Upper lobe of right lung (tissue), 1 donor: ENCODE data around the gene ATP1A1. TPM values are rescaled to one million over a fixed set of nuclear protein-coding genes. Genes with fewer than 3 reads are reported as not detected.
A peak's percentile ranks its signal among the peaks of the same experiment; 100 is the strongest.

Experiments used
- ATAC-seq: fragments of 200-7000 bp; cut with Tn5 transposase; one replicate; pipeline ENCODE4 v1.9.1; 2020; ENCODE audit warnings: mild to moderate bottlenecking, moderate library complexity
- DNase-seq: peaks from one replicate; pipeline ENCODE4 v3.0.0-alpha.2; 2020
- H3K27ac ChIP-seq: fragments of 200-600 bp; one replicate; pipeline ENCODE4 v1.8.0; 2022
- H3K27me3 ChIP-seq: fragments of 200-600 bp; one replicate; pipeline ENCODE4 v1.8.0; 2022; ENCODE audit warnings: mild to moderate bottlenecking
- H3K36me3 ChIP-seq: fragments of 200-600 bp; one replicate; pipeline ENCODE4 v1.8.0; 2022
- H3K4me1 ChIP-seq: fragments of 200-600 bp; one replicate; pipeline ENCODE4 v1.8.0; 2022
- H3K4me3 ChIP-seq: fragments of 200-600 bp; one replicate; pipeline ENCODE4 v1.8.0; 2022; ENCODE audit warnings: mild to moderate bottlenecking
- H3K9me3 ChIP-seq: fragments of 200-600 bp; one replicate; pipeline ENCODE4 v1.8.0; 2022
- intact Hi-C: fragments of 100-400 bp; cut with DNase I; formaldehyde crosslinking; loops from one replicate; pipeline ENCODE4 v1.11.0; 2022
- total RNA-seq: library from RNA; stranded (reverse); fragmentation: NEBNext Ultra II Directional; extraction: Animal tissue kit (Norgen Biotek cat#: 25700); gene quantifications from one replicate; pipeline ENCODE4 v1.2.1, GENCODE V29; 2021
- TF ChIP-seq, protein P1 (sequence below): fragments of 200-600 bp; IDR thresholded peaks from one replicate; pipeline ENCODE4 v1.8.0; 2022; ENCODE audit warnings: antibody characterized with exemption
- donor health status: DM: no; HTN: yes; CAD: no; lungs with severe emphysema.

Gene ATP1A1
- total RNA-seq, 1 donor from 2014 or later: 628 TPM

GRCh38 chr1:116392717-116393404 lies 19.8 kb downstream of the ATP1A1 start:
- intact Hi-C loops: no loop called here
- TF ChIP-seq, protein P1, sequence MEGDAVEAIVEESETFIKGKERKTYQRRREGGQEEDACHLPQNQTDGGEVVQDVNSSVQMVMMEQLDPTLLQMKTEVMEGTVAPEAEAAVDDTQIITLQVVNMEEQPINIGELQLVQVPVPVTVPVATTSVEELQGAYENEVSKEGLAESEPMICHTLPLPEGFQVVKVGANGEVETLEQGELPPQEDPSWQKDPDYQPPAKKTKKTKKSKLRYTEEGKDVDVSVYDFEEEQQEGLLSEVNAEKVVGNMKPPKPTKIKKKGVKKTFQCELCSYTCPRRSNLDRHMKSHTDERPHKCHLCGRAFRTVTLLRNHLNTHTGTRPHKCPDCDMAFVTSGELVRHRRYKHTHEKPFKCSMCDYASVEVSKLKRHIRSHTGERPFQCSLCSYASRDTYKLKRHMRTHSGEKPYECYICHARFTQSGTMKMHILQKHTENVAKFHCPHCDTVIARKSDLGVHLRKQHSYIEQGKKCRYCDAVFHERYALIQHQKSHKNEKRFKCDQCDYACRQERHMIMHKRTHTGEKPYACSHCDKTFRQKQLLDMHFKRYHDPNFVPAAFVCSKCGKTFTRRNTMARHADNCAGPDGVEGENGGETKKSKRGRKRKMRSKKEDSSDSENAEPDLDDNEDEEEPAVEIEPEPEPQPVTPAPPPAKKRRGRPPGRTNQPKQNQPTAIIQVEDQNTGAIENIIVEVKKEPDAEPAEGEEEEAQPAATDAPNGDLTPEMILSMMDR: no peak
- ATAC-seq: peak; percentile 50
- no peaks in the 10 kb centered on the region for H3K9me3 ChIP-seq
- no peak overlapping the region for H3K27ac ChIP-seq
- no peak overlapping the region for H3K4me3 ChIP-seq
- H3K4me1 ChIP-seq: peaks cover 24% of the 10 kb centered on the region
- H3K27me3 ChIP-seq: no peaks in the 10 kb centered on the region
- DNase-seq: no peak
- peaks cover 100% of the 10 kb centered on the region for H3K36me3 ChIP-seq

DNA sequence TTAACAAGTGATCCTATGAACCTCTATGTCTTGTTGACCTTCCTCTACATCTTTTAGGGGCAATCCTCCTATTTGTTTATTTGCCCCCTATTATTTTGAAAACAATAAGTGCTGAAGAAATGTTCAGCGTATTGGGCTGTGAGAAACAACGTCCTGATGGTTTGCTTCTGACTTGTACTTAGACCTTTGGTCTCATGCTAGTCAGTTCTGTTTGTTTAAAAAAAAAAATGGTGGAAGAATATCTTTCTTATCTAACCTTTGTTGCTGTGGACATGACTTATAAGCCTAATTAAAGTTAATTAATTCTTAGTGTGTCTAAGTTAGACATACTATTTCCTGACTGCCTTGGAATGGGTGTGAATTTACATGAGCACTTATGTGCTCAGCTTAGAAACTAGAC lies 20.7 kb downstream of the ATP1A1 start:
- H3K4me3 ChIP-seq: no peak overlapping the region
- DNase-seq (no peak), ATAC-seq (no peak)
- H3K4me1 ChIP-seq: peaks cover 20% of the 10 kb centered on the region
- H3K9me3 ChIP-seq: no peaks in the 10 kb centered on the region
- intact Hi-C loops: no loop called here
- TF ChIP-seq, protein P1: no peak
- H3K27ac ChIP-seq: no peak overlapping the region
- peaks cover 100% of the 10 kb centered on the region for H3K36me3 ChIP-seq
- H3K27me3 ChIP-seq: no peaks in the 10 kb centered on the region

GRCh38 chr1:116394270-116394669 lies 21.2 kb downstream of the ATP1A1 start:
- ATAC-seq (no peak), DNase-seq (no peak)
- intact Hi-C loops: no loop called here
- Histone ChIP-seq H3K36me3 (peaks cover 100% of the 10 kb centered on the region), H3K27me3 (no peaks in the 10 kb centered on the region), H3K4me1 (peaks cover 19% of the 10 kb centered on the region), H3K9me3 (no peaks in the 10 kb centered on the region), H3K4me3 (no peak overlapping the region), H3K27ac (no peak overlapping the region)
- TF ChIP-seq, protein P1: no peak

GRCh38 chr1:116396769-116397168 lies 23.7 kb downstream of the ATP1A1 start:
- ATAC-seq (peak; percentile 88), DNase-seq (no peak)
- H3K36me3 ChIP-seq: peaks cover 100% of the 10 kb centered on the region
- no peak overlapping the region for H3K4me3 ChIP-seq
- peak overlapping the region; percentile 40 for H3K27ac ChIP-seq
- H3K9me3 ChIP-seq: no peaks in the 10 kb centered on the region
- H3K4me1 ChIP-seq: peaks cover 10% of the 10 kb centered on the region
- TF ChIP-seq, protein P1: no peak
- no peaks in the 10 kb centered on the region for H3K27me3 ChIP-seq
- intact Hi-C loops: no loop called here

GRCh38 chr1:116397728-116398127 lies 24.7 kb downstream of the ATP1A1 start:
- Histone ChIP-seq H3K27me3 (no peaks in the 10 kb centered on the region), H3K4me3 (no peak overlapping the region), H3K9me3 (no peaks in the 10 kb centered on the region), H3K4me1 (peaks cover 4% of the 10 kb centered on the region), H3K36me3 (peaks cover 100% of the 10 kb centered on the region), H3K27ac (no peak overlapping the region)
- ATAC-seq (no peak), DNase-seq (no peak)
- TF ChIP-seq, protein P1: no peak
- intact Hi-C loops: no loop called here

GRCh38 chr1:116400780-116401179 lies 27.7 kb downstream of the ATP1A1 start:
- no peak overlapping the region for H3K4me3 ChIP-seq
- intact Hi-C loops: no loop called here
- no peaks in the 10 kb centered on the region for H3K9me3 ChIP-seq
- no peaks in the 10 kb centered on the region for H3K27me3 ChIP-seq
- ATAC-seq (no peak), DNase-seq (no peak)
- H3K27ac ChIP-seq: no peak overlapping the region
- peaks cover 100% of the 10 kb centered on the region for H3K36me3 ChIP-seq
- TF ChIP-seq, protein P1: no peak
- peaks cover 4% of the 10 kb centered on the region for H3K4me1 ChIP-seq
